Measurements from ENCODE around the gene RB1.
"Not testable (repeated sequence)": the region's sequence is repeated elsewhere in the genome, so short reads cannot be mapped to it uniquely, and the experiment has no call there.

RB1 gene

DNA sequence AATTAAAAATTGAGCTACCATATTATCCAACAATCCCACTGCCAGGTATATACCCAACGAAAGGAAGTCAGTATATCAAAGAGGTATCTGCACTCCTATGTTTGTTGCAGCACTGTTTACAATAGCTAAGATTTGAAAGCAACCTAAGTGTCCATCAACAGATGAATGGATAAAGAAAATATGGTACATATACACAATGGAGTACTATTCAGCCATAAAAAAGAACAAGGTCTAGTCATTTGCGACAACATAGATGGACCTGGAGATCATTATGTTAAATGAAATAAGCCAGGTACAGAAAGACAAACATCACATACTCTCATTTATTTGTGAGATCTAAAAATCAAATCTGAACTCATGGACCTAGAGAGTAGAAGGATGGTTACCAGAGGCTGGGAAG lies 52.0 kb downstream of the RB1 start:
- DNase-seq = not testable (repeated sequence)

DNA sequence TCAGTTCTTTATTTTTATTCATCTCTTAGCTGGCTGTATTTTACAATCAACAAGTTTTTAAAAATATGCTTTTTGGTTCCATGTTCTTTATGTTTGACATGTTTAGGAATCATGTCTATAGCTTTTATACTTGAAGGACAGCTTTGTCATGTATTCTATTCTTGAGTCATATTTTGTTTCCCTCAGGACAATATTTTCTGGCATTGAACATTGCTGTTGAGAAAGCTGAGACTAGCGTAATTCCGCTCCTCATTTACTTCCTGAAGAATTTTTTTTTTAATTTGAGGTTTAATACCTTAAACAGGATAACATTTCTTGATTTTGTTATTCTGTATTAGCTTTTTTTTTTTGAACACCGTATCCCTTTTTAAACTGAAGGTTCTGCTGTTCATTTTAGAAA lies 53.2 kb downstream of the RB1 start:
- DNase-seq = no peak

DNA sequence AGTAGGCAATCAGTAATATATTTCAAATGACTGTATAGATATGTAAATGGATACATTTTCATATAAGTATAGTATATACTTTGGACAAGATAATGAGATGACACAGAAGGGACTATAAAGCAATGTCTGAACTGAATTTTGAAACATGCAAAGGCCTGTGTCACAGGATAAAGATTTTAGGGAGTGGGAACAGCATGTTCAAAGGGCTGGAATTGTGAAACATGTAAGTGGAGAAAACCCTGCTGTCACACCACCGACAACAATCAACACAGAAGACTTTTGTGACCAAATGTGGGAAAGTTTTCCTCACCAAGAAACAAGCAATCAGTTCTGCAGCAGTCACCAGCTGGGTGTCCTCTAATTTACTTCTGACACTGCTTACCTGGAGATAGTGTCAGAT lies 66.4 kb downstream of the RB1 start:
- no peak for DNase-seq

DNA sequence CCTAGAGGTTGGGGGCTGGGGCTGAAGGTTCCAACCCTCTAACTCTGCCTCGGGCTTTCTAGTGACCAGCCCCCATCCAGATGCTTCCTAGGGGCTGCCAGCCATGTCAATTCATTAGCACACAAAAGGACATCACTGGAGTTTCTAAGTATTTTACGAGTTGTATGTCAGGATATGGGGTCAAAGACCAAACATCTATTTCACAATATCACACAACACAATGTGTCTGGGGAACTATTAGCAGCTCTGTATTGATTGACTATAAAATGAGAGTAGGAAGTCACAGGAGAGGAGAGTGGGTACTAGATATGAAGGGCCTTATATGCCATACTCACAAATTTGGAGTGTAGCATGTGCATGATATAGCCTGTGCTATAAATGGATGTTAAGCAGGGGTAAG lies 67.3 kb downstream of the RB1 start:
- DNase-seq = no peak

DNA sequence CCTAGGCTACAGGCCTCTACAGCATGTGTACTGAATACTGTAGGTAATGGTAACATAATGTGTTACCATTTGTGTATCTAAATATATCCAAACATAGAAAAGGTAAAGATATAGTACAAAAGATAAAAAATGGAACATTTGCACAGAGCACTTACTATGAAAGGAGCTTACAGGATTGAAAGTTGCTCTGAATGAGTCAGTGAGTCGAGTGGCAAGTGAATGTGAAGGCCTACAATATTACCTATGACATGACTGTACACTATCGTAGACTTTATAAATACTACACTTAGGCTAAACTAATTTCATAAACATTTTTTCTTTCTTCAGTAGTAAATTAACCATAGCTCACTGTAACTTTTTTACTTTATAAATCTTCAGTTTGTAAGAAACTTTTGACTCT lies 74.3 kb downstream of the RB1 start:
- DNase-seq = no peak

DNA sequence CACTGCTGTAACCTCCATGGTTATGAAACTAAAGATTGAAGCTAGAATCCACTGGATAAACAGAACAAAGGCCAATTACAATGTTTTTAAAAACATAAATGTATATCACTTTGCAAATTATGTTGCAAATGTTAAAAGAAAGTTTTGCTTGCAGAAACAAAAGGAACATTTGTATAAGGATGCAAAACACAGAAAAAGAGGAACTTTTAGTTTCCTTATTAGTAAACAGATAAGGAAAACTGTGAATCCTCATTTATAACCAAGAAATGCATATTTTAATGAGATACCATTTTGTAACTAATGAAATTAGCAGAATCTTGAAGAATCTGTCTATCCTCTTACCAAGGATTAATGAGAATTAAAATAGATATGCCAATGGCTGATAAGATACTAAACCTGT lies 77.0 kb downstream of the RB1 start:
- no peak for DNase-seq

DNA sequence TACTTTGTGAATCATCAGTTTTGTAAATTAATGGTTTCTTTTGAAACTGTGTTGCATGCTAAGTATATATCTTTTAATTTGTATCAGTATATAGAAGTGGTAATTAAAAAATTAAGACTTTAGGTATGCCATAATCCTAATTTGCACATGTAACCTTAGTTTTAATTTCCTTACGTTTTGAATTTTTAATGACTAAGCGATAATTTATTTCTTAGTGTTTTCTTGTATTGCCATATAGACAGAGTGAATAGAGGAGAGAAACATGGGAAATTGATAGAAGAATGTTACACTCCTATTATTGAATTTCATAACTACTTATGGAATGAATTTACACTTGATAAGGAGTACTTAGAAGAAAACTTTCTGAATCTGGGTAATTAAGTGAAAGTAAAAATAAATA lies 79.8 kb downstream of the RB1 start:
- DNase-seq = no peak

DNA sequence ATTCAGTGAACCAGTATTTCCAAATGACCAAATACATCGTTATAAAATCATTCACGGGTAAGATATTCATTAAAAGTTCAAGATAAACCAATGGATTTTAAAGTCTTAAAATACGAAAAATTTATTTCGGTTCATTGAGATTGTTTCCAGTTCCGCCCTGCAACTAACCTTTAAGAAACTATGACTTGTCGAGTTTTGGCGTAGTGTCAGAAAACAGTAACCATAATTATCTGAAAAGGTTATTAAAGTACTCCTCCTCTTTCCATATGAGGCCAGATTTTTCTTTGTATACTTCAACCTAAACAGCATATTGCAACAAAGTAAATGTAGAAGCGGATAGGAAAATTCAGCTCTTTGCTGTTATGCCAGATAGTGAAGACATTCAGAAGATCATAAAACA lies 83.3 kb downstream of the RB1 start:
- DNase-seq = no peak

DNA sequence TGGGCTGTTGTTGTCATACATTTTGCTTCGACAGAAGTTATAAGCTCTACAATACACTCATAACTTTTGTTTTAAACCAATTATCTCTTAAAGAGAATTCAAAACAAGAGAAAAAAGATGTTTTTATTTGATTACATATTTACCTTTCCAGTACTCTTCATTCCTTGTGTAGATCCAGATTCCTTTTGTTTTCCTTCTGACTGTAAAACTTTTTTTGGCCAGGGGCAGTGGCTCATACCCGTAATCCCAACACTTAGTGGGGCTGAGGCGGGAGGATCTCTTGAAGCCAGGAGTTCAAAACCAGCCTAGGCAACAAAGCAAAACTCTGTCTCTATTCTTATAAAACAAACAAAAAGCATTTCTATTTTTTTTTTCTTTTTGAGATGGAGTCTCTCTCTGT lies 87.7 kb downstream of the RB1 start:
- DNase-seq = no peak

DNA sequence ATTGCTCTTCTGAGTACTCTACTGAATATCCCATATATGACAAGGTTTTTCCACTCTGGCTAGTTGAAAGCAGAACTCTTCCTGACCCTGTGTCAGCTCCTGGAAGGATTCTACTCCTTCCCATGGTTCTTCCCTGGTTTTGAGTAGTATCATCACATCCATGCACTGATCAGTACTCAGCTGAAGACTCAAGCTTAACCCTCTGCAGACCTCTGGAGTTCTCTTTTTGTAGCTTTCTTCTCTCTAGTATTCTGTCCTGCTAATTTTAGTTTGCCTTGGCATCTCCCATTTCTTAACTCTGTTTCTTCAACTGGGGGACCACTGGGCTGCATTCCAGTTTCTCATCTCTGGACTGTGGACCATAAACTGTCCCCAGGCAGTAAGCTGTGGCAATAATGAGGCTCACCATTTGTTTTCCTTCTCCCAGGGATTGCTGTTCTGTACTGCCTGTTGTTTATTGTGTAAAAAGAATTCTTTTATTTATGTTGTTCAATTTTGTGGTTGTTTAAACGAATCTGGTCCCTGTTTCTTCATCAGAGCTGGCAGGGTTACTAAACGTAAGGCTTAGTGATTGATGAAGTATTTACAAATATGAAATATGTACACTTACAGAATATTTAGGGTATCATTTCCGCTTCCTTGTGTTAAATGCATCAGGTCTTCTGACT lies 89.6 kb downstream of the RB1 start:
- DNase-seq = no peak

DNA sequence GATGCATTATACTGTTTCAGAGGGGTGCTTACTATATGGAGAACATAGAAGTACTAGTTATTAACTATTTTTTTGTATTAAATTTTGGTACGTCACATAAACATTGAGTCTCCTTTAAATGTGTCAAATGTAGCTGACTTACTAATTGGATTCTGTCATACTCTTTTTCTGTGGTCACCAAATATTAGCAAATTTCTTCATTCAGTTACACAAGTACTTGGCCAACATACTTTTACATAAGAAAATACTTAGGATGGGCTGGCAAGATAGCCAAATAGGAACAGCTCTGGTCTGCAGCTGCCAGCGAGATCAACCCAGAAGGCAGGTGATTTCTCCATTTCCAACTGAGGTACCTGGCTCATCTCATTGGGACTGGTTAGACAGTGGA lies 90.1 kb downstream of the RB1 start:
- no peak for DNase-seq

DNA sequence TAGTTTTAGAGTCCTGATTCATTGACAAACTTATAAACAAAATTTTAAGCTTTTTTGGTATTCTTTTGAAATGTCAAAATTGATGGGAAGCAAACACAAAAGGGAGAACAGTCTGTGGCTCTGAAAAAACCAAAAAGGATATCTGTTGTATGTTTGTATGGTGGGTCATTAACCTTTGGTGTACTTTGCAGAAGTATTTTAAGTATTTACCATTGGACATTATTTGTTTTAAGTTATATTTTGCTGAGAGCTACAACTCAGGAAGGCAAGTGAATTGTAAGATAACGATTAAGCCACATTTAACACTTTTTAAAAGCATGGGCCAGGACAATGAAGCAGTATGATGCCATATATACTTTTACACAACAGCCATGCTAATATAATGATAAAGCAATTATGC lies 94.2 kb downstream of the RB1 start:
- no peak for DNase-seq

DNA sequence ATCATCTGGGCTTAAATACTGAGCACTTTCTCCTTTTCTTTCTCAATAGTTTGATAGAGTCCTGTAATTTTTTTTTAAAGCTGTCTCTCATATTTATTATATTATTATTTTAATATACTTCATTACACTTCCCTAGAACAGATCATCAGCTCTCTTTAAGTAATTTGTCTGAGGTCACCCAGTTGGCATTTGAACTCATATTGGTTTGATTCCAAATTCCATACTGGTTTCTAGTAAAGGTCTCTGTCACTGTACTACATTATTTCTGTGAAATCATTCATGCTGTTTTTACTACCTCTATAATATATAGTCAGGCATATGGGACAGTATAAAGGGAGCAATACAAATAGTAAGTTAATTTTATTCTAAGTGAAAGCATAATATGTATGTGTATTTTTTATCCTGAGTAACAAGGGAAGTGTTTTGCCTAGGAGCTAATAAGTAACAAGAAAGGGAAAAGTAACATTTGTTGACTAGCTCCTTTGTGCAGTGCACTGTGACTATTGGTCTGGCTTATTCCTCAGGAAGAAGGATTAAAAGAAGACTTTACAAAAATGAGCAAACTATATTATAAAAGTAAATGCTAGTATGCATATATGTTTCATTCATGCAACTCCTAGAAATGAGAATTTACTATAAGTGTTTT lies 95.0 kb downstream of the RB1 start:
- no peak for DNase-seq

DNA sequence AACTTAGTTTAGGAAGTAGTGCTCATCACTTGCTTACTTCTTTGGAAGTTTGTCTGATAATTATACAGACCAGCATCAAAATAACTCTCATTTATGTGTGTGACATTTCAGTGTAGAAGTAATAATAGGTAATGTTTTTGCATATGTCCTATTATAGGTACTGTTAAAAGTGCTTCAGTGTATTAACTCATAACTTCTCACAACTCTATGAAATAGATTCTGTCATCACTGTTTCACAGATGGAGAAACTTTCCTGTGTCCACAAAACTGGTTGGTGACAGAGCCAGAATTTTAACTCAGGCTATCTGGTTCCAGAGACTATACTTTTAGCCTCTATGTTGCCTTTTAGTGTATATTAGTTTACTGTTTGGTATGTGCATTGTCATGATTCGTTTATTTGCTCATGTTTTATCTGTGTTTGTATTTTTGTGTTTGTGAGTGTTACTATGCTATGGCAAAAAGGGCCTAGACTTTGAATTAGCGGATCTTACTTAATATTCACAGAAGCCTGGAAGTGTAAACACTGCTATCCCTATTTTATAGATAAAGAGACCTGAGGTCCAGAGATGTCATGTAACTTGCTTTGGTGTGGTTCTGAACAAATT lies 96.6 kb downstream of the RB1 start:
- DNase-seq = no peak

DNA sequence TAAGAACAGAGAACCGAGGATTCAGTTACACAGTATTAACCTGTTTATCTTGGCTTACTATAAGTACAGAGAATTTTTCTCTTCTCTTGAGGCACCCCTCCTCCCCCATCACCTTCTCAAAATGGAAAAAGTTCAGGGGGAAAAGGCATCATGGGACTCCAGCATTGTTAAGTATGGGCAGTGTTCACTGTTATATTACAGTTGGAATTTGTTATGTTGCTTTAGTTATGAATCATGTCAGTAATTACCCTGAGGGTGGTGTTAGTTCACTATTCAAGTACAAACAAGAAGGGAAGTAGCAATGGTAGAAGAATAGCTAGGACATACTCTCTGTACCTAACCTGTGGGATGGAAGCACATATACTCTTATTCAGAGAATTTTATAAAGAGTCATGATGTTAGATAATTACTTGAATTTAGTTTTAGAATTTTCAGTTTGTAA lies 97.3 kb downstream of the RB1 start:
- DNase-seq = peak in 1 of 5 donors; percentile 59

DNA sequence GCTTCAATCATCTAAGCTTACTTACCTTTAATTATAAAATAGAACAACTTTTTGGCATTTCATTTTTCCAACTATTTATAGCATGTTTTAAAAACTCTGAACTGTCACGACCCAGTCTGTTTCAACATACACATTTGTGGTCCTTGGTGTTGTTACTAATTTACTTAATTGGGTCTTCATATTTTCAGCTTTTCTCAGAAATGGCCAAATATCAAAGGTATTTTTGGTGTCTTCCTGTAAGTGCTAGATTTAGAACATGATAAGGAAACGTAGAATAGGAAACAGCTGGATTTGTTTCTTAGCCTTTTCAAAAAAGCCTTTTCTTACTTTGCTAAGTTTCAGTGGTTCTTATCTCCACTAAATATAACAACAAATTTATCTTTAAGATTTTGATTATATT lies 97.9 kb downstream of the RB1 start:
- peak in 1 of 5 donors; percentile 76 for DNase-seq

DNA sequence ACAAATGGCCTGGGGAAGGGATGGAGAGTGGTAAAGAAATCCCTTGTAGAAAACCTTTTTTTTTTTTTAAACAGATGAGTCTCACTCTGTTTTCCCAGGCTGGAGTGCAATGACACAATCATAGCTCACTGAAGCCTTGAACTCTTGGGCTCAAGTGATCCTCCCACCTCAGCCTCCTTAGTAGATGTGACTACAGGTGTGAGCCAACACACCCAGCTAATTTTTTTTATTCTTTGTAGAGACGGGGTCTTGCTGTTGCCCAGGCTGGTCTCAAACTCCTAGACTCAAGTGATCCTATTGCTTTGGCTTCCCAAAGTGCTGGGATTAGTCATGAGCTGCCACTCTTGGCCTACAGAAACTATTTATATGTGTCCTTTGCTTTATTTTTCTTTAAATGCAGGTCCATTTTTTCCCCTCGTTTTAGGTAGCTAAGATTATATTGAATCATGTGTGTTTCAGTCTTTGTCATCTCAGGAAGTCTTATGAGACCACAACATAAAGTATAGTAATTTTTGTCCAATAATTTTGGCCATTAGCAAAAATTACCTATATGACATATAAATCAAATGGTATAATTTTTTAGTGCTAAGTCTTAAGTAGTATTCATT lies 98.9 kb downstream of the RB1 start:
- peak in 1 of 5 donors; percentile 68 for DNase-seq

DNA sequence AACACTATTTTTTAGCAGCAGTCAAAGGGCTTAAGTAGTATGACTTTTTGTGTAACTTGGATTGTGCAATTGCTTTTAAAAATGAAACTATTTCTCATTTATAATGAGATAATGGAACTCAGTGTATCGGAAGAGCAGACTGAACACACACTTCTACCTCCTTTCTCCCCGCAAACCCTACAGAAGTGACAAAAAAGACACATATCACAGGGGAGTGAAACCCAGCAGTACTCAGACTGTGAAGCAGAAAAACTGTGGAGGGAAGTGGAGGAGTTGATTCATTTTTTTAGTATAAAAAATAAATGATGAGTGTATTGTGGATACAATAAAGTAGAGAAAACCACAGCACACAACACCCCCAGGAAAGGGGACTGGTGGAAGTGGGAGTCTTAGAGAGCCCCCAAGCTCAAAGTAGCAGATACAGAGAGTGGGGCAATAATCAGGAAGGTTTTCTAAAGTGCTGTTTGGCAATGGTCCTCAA lies 99.6 kb downstream of the RB1 start:
- peak in 1 of 5 donors; percentile 87 for DNase-seq

DNA sequence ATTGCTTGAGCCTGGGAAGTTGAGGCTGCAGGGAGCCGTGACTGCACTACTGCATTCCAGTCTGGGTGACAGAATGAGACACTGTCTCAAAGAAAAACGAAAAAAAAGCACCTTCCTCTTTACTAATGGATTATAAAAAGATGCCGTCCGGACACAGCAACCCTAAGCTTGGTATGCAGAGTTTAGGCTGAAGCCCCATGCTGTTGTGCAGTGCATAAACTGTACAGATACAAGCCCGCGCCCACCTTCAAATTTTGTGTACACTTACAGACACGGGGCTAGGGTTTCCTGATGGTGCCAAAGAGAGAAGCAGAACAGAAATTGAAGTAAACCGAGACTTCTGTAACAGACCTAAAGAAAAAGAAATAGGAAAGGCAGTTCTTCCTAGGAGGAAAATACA lies 100.4 kb downstream of the RB1 start:
- no peak for DNase-seq

DNA sequence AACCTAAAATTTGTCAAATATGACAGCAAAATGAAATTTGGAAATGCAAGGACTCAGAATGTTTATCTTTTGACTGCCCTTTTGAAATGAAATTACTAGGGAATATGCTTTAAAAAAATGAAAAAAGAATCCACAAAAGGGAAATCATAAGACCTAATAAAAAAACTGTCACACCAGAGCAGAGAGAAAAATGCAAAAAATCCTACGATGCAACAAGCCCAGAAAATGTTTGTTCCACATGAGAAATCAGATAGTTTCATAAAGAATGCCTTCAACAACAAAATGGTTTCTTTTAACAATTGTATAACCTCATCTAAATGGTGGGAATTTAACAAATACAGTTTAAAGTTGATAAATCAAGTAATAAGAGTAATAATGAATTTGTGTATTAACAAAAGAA lies 101.4 kb downstream of the RB1 start:
- no peak for DNase-seq

DNA sequence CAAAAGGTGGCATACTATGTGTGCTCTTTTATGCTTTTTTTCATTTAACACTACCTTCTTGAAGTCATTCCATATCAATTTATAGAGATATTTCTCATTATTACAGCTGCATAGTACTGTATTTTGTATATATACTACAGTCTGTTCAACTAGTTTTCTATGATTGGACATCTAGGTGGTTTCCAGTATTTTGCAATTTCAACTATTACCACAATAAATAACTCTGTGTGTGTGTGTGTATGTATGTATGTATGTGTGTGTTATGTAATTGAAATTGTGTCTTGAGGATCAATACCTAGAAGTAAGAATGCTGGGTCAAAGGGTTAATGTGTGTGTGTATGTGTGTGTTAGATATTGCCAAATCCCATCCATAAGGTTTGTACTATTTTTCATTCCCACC lies 102.3 kb downstream of the RB1 start:
- DNase-seq = no peak

DNA sequence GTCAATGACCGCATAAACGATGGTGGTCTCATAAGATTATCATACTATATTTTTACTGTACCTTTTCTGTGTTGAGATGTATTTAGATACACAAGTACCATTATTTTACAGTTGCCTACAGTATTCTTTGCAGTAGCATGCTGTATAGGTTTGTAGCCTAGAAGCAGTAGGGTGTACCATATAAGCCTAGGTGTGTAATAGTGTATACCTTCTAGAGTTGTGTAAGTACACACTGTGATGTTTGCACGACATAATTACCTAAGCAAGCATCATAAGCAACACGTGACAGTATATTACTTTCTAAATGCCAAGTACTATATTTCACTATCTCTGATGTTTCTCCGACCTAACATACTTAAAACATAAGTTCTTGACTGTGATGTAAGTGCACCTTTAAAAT lies 106.6 kb downstream of the RB1 start:
- peak in 1 of 5 donors; percentile 62 for DNase-seq

DNA sequence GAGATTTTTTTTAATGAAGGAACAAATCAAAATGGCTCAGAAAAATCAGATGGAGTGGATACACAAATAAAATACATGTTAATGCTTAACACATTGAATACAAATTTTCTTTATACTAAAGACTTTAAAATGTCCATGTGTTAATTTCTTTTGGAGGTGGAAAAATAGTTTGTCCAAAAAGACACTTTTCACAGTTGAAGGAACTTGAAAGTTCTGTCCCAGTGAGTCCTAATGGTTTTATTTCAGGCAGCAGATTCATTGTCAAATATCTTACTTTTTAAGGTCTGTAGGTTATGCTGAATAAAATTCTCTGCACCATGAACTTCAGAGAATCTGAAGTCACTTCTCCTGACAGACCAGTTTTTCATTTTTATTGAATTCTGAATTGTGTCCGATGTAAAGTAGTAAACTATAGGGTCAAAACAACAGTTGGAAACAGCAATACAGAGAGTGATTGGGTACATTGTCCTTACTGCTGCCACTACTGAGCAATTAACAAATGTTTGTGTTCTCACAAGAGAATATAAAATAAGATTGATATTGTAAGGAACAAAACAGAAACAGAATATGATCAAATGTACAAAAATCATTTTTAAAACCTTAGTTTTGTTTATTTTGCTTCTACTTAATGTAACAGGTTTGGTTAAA lies 107.7 kb downstream of the RB1 start:
- DNase-seq = no peak
